DND-41 (cell line): ENCODE measurements around the gene ADGRE1.
A peak's percentile ranks its signal among the peaks of the same experiment; 100 is the strongest.

Source experiments
- ATAC-seq: fragments of 200-7000 bp; cut with Tn5 transposase; 3 replicates; pipeline ENCODE4 v1.9.1; 2021; ENCODE audit warnings: low read depth; ENCODE audit not compliant: insufficient read depth
- DNase-seq: peaks from one replicate; pipeline ENCODE4 v3.0.0-alpha.2; 2020
- H2AFZ ChIP-seq: 2 replicates; pipeline ENCODE4 v1.6.0; 2012; ENCODE audit warnings: low read depth, low read length
- H3K27ac ChIP-seq: 2 replicates; pipeline ENCODE4 v1.5.1; 2012; ENCODE audit warnings: low read length, inconsistent platforms
- H3K27me3 ChIP-seq: fragments of 200-600 bp; sonication (generic); 2 replicates; pipeline ENCODE4 v1.6.0; 2012; ENCODE audit warnings: low read length, mild to moderate bottlenecking, inconsistent platforms; ENCODE audit not compliant: insufficient read depth, poor library complexity
- H3K36me3 ChIP-seq: 2 replicates; pipeline ENCODE4 v1.5.1; 2012; ENCODE audit warnings: low read length, inconsistent platforms; ENCODE audit not compliant: insufficient read depth
- H3K4me1 ChIP-seq: 2 replicates; pipeline ENCODE4 v1.5.1; 2012; ENCODE audit warnings: mild to moderate bottlenecking, low read length; ENCODE audit not compliant: insufficient read depth
- H3K4me2 ChIP-seq: 2 replicates; pipeline ENCODE4 v1.6.0; 2012; ENCODE audit warnings: mild to moderate bottlenecking, moderate library complexity, low read length, inconsistent platforms; ENCODE audit not compliant: insufficient read depth
- H3K4me3 ChIP-seq, 2 experiments: fragments of 200-600 bp in 1 of 2; shearing (Covaris generic) in 1 of 2; 2 replicates each; pipeline ENCODE4 v1.5.1; 2012 to 2016; ENCODE audit warnings: inconsistent platforms in 2 of 2, low read length in 2 of 2, mild to moderate bottlenecking in 2 of 2, low read depth in 1 of 2, moderate library complexity in 1 of 2
- H3K79me2 ChIP-seq: 2 replicates; pipeline ENCODE4 v1.6.0; 2012; ENCODE audit warnings: low read length, inconsistent platforms; ENCODE audit not compliant: insufficient read depth
- H3K9ac ChIP-seq: 2 replicates; pipeline ENCODE4 v1.6.0; 2012; ENCODE audit warnings: low read depth, mild to moderate bottlenecking, inconsistent platforms, low read length, moderate library complexity
- H3K9me3 ChIP-seq: 2 replicates; pipeline ENCODE4 v1.5.1; 2012; ENCODE audit warnings: low read length, moderate library complexity, mild to moderate bottlenecking, inconsistent platforms; ENCODE audit not compliant: insufficient read depth, severe bottlenecking
- H4K20me1 ChIP-seq: 2 replicates; pipeline ENCODE4 v1.6.0; 2012; ENCODE audit warnings: low read length; ENCODE audit not compliant: insufficient read depth
- CTCF ChIP-seq: IDR thresholded peaks from 2 replicates; pipeline ENCODE4 v1.5.1; 2012; ENCODE audit warnings: borderline replicate concordance, low read length, moderate library complexity, mild to moderate bottlenecking; ENCODE audit not compliant: poor library complexity, severe bottlenecking; ENCODE audit errors: extremely low read depth
- EZH2 ChIP-seq: IDR thresholded peaks from 3 replicates; pipeline ENCODE4 v1.6.1; 2012; ENCODE audit warnings: borderline replicate concordance, low read depth, mild to moderate bottlenecking, moderate library complexity, low read length, inconsistent platforms; ENCODE audit not compliant: severe bottlenecking

Gene ADGRE1

GRCh38 chr19:6970021-6970420 lies 82.6 kb downstream of the ADGRE1 start:
- ATAC-seq (no peak), DNase-seq (no peak)
- H4K20me1 ChIP-seq: no peaks in the 10 kb centered on the region
- H3K9me3 ChIP-seq: no peaks in the 10 kb centered on the region
- H3K4me1 ChIP-seq: peaks cover 4% of the 10 kb centered on the region; the same call in 1 of the 2 replicates
- H3K27ac ChIP-seq: no peak overlapping the region
- H3K79me2 ChIP-seq: no peaks in the 10 kb centered on the region
- TF ChIP-seq CTCF (no peak), EZH2 (no peak)
- H3K4me2 ChIP-seq: no peak overlapping the region
- no peaks in the 10 kb centered on the region for H3K36me3 ChIP-seq
- H2AFZ ChIP-seq: no peak overlapping the region
- H3K4me3 ChIP-seq: no peak overlapping the region
- H3K27me3 ChIP-seq: no peaks in the 10 kb centered on the region
- H3K9ac ChIP-seq: no peak overlapping the region

GRCh38 chr19:6970443-6970842 lies 83.1 kb downstream of the ADGRE1 start:
- ATAC-seq (peak; percentile 71), DNase-seq (peak; percentile 45)
- H3K4me1 ChIP-seq: peaks cover 4% of the 10 kb centered on the region; the same call in 1 of the 2 replicates
- H3K79me2 ChIP-seq: no peaks in the 10 kb centered on the region
- H3K36me3 ChIP-seq: no peaks in the 10 kb centered on the region
- H3K9ac ChIP-seq: no peak overlapping the region
- H3K27me3 ChIP-seq: no peaks in the 10 kb centered on the region
- no peaks in the 10 kb centered on the region for H3K9me3 ChIP-seq
- H3K4me2 ChIP-seq: no peak overlapping the region
- no peak overlapping the region for H3K4me3 ChIP-seq
- H2AFZ ChIP-seq: peak overlapping the region; percentile 65
- no peaks in the 10 kb centered on the region for H4K20me1 ChIP-seq
- TF ChIP-seq CTCF: no peak
- no peak for TF ChIP-seq EZH2
- H3K27ac ChIP-seq: no peak overlapping the region

GRCh38 chr19:6971366-6971765 lies 84.0 kb downstream of the ADGRE1 start:
- Histone ChIP-seq H3K36me3 (no peaks in the 10 kb centered on the region), H3K79me2 (no peaks in the 10 kb centered on the region), H3K4me2 (no peak overlapping the region), H2AFZ (0 out of 2 replicates have a peak overlapping the region, but pooled peaks have one; percentile 65), H3K4me3 (no peak overlapping the region), H3K4me1 (peaks cover 4% of the 10 kb centered on the region; the same call in 1 of the 2 replicates), H3K9ac (no peak overlapping the region), H3K9me3 (no peaks in the 10 kb centered on the region), H3K27me3 (no peaks in the 10 kb centered on the region), H4K20me1 (no peaks in the 10 kb centered on the region), H3K27ac (no peak overlapping the region)
- ATAC-seq: no peak
- TF ChIP-seq EZH2: no peak
- no peak for TF ChIP-seq CTCF
- DNase-seq: no peak

- ATAC-seq: no peak
- TF ChIP-seq CTCF (no peak), EZH2 (no peak)
- H3K27ac ChIP-seq: no peak overlapping the region
- no peaks in the 10 kb centered on the region for H3K27me3 ChIP-seq
- no peaks in the 10 kb centered on the region for H4K20me1 ChIP-seq
- H3K4me2 ChIP-seq: no peak overlapping the region
- H2AFZ ChIP-seq: no peak overlapping the region
- no peak for DNase-seq
- no peak overlapping the region for H3K9ac ChIP-seq
- no peak overlapping the region for H3K4me3 ChIP-seq
- H3K4me1 ChIP-seq: no peaks in the 10 kb centered on the region
- no peaks in the 10 kb centered on the region for H3K36me3 ChIP-seq
- H3K9me3 ChIP-seq: peaks cover 8% of the 10 kb centered on the region
- H3K79me2 ChIP-seq: no peaks in the 10 kb centered on the region
These were observed 88.8 kb downstream of the ADGRE1 start for GRCh38 chr19:6976197-6976596.
